ENCODE data around the gene LRRK1. TPM values are rescaled to one million over a fixed set of nuclear protein-coding genes. Genes with fewer than 3 reads are reported as not detected.

LRRK1 gene
- total and polyA plus RNA-seq, 2 experiments from 2014 or later, result 2.6 to 4.5 TPM

- TF ChIP-seq REST (IDR thresholded peaks at IDR 0.05; ENCODE audit: unreplicated experiment) (no peak), ETS1 (IDR thresholded peaks at IDR 0.05) (no peak), NANOG (IDR thresholded peaks at IDR 0.05; ENCODE audit: borderline replicate concordance) (no peak), CTCF (conservative IDR thresholded peaks at IDR 0.05; ENCODE audit: low read depth in 2 of 2) (no peak), EZH2 (IDR thresholded peaks at IDR 0.05; ENCODE audit: low read depth, unreplicated experiment) (no peak), POLR2AphosphoS5 (IDR thresholded peaks at IDR 0.05; ENCODE audit: low read depth) (no peak), JUNB (IDR thresholded peaks at IDR 0.05; ENCODE audit: unreplicated experiment) (no peak)
Measured at GRCh38 chr15:100920516-100921135, 1.5 kb downstream of the LRRK1 start (continued).

GRCh38 chr15:100922192-100923040 lies 3.3 kb downstream of the LRRK1 start:
- H3K27ac ChIP-seq (ENCODE audit: low read depth), result no peak overlapping the region
- H3K27me3 ChIP-seq (ENCODE audit: insufficient read depth), result peaks cover 61% of the 10 kb centered on the region
- H3K79me2 ChIP-seq (replicated peaks; ENCODE audit: insufficient read depth), result no peaks in the 10 kb centered on the region
- TF ChIP-seq REST (IDR thresholded peaks at IDR 0.05; ENCODE audit: unreplicated experiment) (no peak), STAT1 (IDR thresholded peaks at IDR 0.05; ENCODE audit: unreplicated experiment) (no peak), POLR2AphosphoS5 (IDR thresholded peaks at IDR 0.05; ENCODE audit: low read depth) (no peak), CREB1 (CRISPR knock-in tag; IDR thresholded peaks at IDR 0.05; ENCODE audit: low read depth) (no peak), ETS1 (IDR thresholded peaks at IDR 0.05) (no peak), JUNB (IDR thresholded peaks at IDR 0.05; ENCODE audit: unreplicated experiment) (no peak), NANOG (IDR thresholded peaks at IDR 0.05; ENCODE audit: borderline replicate concordance) (no peak), ZNF114 (CRISPR knock-in tag; IDR thresholded peaks at IDR 0.05) (no peak), CTCF (conservative IDR thresholded peaks at IDR 0.05; ENCODE audit: low read depth in 2 of 2) (no peak), EZH2 (IDR thresholded peaks at IDR 0.05; ENCODE audit: low read depth, unreplicated experiment) (no peak)

More at GRCh38 chr15:100922192-100923040, 3.3 kb downstream of the LRRK1 start:
- no peaks in the 10 kb centered on the region for H3K36me3 Mint-ChIP-seq (ENCODE audit: low read depth)
- H3K4me1 Mint-ChIP-seq, result peaks cover 5% of the 10 kb centered on the region; the same call in 2 of the 3 replicates
- DNase-seq (ENCODE audit: low spot score) (no peak), ATAC-seq (no peak)
- Histone ChIP-seq H3K9me2 (ENCODE audit: insufficient read depth) (no peaks in the 10 kb centered on the region), H3K36me3 (ENCODE audit: insufficient read depth) (no peaks in the 10 kb centered on the region), H3K4me2 (no peak overlapping the region), H3K4me3 (no peak overlapping the region), H3F3A (replicated peaks; ENCODE audit: low read depth) (no peaks in the 10 kb centered on the region), H2AFZ (no peak overlapping the region), H3K4me1 (ENCODE audit: insufficient read depth) (no peaks in the 10 kb centered on the region), H4K20me1 (replicated peaks; ENCODE audit: insufficient read depth) (no peaks in the 10 kb centered on the region)
- H3K27ac Mint-ChIP-seq, result no peak overlapping the region
- H3K9me3 Mint-ChIP-seq, result no peaks in the 10 kb centered on the region; the same call in 2 of the 3 replicates
- H3K27me3 Mint-ChIP-seq (ENCODE audit: insufficient read depth, low read depth, poor library complexity), result peaks cover 50% of the 10 kb centered on the region
- H3K4me3 Mint-ChIP-seq, result no peak overlapping the region

Measured in GM23338 (cell line).